CD4-positive, alpha-beta memory T cell (primary cell): ENCODE measurements around the gene NMNAT1. TPM values are rescaled to one million over a fixed set of nuclear protein-coding genes. Genes with fewer than 3 reads are reported as not detected.

Experiments
- CTCF ChIA-PET: fragments of 350-600 bp; sonication (Branson Sonifier 250); formaldehyde crosslinking; loops from one replicate; lab custom pipeline; 2021; ENCODE audit warnings: inconsistent platforms; ENCODE audit not compliant: partially characterized antibody; lab: Charles Lee
- POLR2A ChIA-PET: fragments of 350-600 bp; sonication (Branson Sonifier 250); formaldehyde crosslinking; loops from one replicate; lab custom pipeline; 2021; ENCODE audit not compliant: partially characterized antibody; lab: Charles Lee
- DNase-seq, 5 donors: peaks; one replicate each; pipeline versions ENCODE4 v3.0.0 to v3.0.0-alpha.2; 2020 to 2022; ENCODE audit warnings: mixed read lengths in 1 of 5
- H3K27ac ChIP-seq: one replicate; pipeline ENCODE4 v1.7.0; 2013; ENCODE audit warnings: low read depth, low read length
- H3K27me3 ChIP-seq: 2 replicates; pipeline ENCODE4 v1.7.0; 2013; ENCODE audit warnings: mild to moderate bottlenecking, low read length, moderate library complexity; ENCODE audit not compliant: insufficient read depth
- H3K36me3 ChIP-seq: 2 replicates; pipeline ENCODE4 v1.7.0; 2013; ENCODE audit warnings: mild to moderate bottlenecking, low read length, moderate library complexity; ENCODE audit not compliant: insufficient read depth
- H3K4me1 ChIP-seq: 2 replicates; pipeline ENCODE4 v1.7.0; 2013; ENCODE audit warnings: mild to moderate bottlenecking, low read length, moderate library complexity; ENCODE audit not compliant: insufficient read depth
- H3K4me3 ChIP-seq, 2 donors: one replicate each; pipeline ENCODE4 v1.7.0; 2013; ENCODE audit warnings: low read length in 2 of 2, mild to moderate bottlenecking in 1 of 2
- H3K9me3 ChIP-seq, 2 donors: one replicate each; pipeline ENCODE4 v1.7.0; 2013; ENCODE audit warnings: low read length in 2 of 2, control low read depth in 1 of 2; ENCODE audit not compliant: control insufficient read depth in 1 of 2
- H3K27ac Mint-ChIP-seq, 7 donors: one replicate each; pipeline ENCODE4 v1.8.0; 2020 to 2021; ENCODE audit warnings: mixed read lengths in 7 of 7, mild to moderate bottlenecking in 6 of 7, inconsistent platforms in 3 of 7, moderate library complexity in 3 of 7
- H3K27me3 Mint-ChIP-seq, 2 donors: one replicate each; pipeline ENCODE4 v1.8.0; 2020 to 2021; ENCODE audit warnings: mixed read lengths in 2 of 2
- H3K36me3 Mint-ChIP-seq, 2 donors: one replicate each; pipeline ENCODE4 v1.8.0; 2020 to 2021; ENCODE audit warnings: mixed read lengths in 2 of 2, inconsistent platforms in 1 of 2, mild to moderate bottlenecking in 1 of 2
- H3K4me1 Mint-ChIP-seq, 4 donors: one replicate each; pipeline ENCODE4 v1.8.0; 2020 to 2021; ENCODE audit warnings: mixed read lengths in 4 of 4, mild to moderate bottlenecking in 1 of 4
- H3K4me3 Mint-ChIP-seq, 8 donors: one replicate each; pipeline ENCODE4 v1.8.0; 2020 to 2021; ENCODE audit warnings: mixed read lengths in 8 of 8, mild to moderate bottlenecking in 7 of 8, moderate library complexity in 6 of 8, inconsistent platforms in 3 of 8
- H3K9me3 Mint-ChIP-seq, 8 donors: one replicate each; pipeline ENCODE4 v1.8.0; 2020 to 2021; ENCODE audit warnings: mixed read lengths in 8 of 8, mild to moderate bottlenecking in 5 of 8, inconsistent platforms in 3 of 8, moderate library complexity in 1 of 8
- intact Hi-C: fragments of 100-400 bp; cut with micrococcal nuclease; formaldehyde crosslinking; loops from one replicate; pipeline ENCODE4 v1.15.1; 2023
- polyA plus RNA-seq, 2 donors: library from polyadenylated mRNA; unstranded; fragments of 300-500 nt; fragmentation: Illumina TruSeq; gene quantifications; one replicate each; pipeline ENCODE4 v1.2.3, GENCODE V29; 2021
- total RNA-seq, 2 experiments: library from RNA; stranded (reverse); gene quantifications; one replicate each; pipeline ENCODE4 v1.2.3, GENCODE V29; 2021

The NMNAT1 gene
- total and polyA plus RNA-seq, 4 experiments from 2014 or later, result 0.57 to 6.7 (median 6.2) TPM

DNA sequence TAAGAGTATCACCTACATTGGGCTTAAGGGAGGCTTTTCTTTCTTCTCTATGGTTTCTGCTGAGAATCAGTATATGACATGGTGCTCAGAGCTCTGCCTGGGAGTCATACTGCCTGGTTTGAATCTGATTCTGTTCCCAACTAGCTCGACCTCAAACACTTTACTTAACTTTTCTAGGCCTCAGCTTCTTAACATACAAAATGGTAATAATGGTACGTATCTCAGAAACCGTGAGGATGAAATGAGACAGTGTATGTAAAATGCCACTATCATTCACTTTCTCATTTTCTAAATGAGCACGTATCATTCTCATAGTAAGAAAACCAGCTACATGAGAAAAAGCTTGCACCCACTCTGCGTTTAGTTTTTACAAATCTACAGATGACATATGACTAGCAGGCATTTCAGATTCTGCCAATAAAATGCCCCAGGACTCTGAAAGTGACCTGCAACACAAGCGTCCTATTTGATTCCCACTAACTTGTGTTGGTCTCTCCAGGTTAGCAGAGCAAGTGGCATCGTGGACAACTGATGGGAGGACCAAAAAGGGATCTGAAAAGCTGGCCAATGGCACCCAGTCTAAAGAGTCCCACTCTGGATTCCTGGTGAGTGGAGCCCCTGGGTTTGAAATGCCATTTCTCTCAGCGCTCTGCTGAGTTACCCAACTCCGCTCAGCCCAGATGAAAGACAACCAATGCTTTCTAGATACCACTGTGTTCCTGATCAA lies 39.3 kb upstream of the NMNAT1 start:
- H3K27ac Mint-ChIP-seq, result peak overlapping the region in 3 of 7 donors; percentile 50 to 76 (median 67)
- intact Hi-C loops, result no loop called here
- H3K9me3 Mint-ChIP-seq, result peaks cover 0 to 2% (median 0%) of the 10 kb centered on the region in 8 donors
- no peaks in the 10 kb centered on the region for H3K27me3 Mint-ChIP-seq
- no peaks in the 10 kb centered on the region for H3K36me3 Mint-ChIP-seq
- peaks cover 4% of the 10 kb centered on the region for H3K4me1 ChIP-seq
- peak overlapping the region in 2 of 8 donors; percentile 8 to 61 for H3K4me3 Mint-ChIP-seq
- no peaks in the 10 kb centered on the region for H3K27me3 ChIP-seq
- H3K27ac ChIP-seq, result no peak overlapping the region
- peaks cover 12 to 23% (median 18%) of the 10 kb centered on the region in 4 donors for H3K4me1 Mint-ChIP-seq
- H3K36me3 ChIP-seq, result no peaks in the 10 kb centered on the region
- H3K4me3 ChIP-seq, result no peak overlapping the region
- ChIA-PET CTCF (interaction anchor here (1.0 kb wide), 1 partner anchor 103 kb away, joined by 3 read pairs; no protein-coding TSS in a partner anchor), POLR2A (interaction anchor here (1.2 kb wide), 1 partner anchor 40 kb away, joined by 4 read pairs; the partner anchor contains the start of genes LZIC and NMNAT1)
- DNase-seq, result no peak
- no peaks in the 10 kb centered on the region for H3K9me3 ChIP-seq

DNA sequence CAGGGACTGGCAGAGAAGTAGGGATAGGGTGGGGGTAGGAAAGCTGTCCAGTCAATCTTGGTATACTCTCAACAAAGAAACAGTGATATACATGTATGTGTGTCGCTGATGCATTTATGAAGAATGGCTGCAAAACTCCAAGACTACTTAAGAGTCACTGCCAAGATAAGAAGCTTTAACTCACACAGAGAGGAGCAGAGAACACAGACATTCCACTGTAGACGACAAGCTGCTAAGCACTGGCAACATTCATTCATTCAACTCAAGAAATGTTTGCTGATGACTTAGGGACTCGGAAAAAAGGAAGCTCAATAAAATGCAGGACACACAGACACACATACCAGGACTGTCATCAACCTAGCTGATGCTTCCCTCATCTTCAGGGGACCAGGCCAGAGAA lies 38.7 kb upstream of the NMNAT1 start:
- peaks cover 0 to 2% of the 10 kb centered on the region in 2 donors for H3K36me3 Mint-ChIP-seq
- peaks cover 18 to 29% (median 24%) of the 10 kb centered on the region in 4 donors for H3K4me1 Mint-ChIP-seq
- Histone ChIP-seq H3K4me1 (peaks cover 10% of the 10 kb centered on the region), H3K4me3 (no peak overlapping the region), H3K9me3 (no peaks in the 10 kb centered on the region), H3K27ac (no peak overlapping the region), H3K27me3 (no peaks in the 10 kb centered on the region), H3K36me3 (no peaks in the 10 kb centered on the region)
- ChIA-PET CTCF (interaction anchor here (1.1 to 1.9 kb wide), 2 partner anchors 27 to 46 kb away, joined by 3 to 5 read pairs; no protein-coding TSS in a partner anchor), POLR2A (interaction anchor here (1.2 kb wide), 1 partner anchor 39 kb away, joined by 4 read pairs; the partner anchor contains the start of genes LZIC and NMNAT1)
- intact Hi-C loops, result no loop called here
- DNase-seq, result no peak
- no peaks in the 10 kb centered on the region for H3K27me3 Mint-ChIP-seq
- H3K27ac Mint-ChIP-seq, result peak overlapping the region in 2 of 7 donors; percentile 5 to 67
- H3K4me3 Mint-ChIP-seq, result peak overlapping the region in 2 of 8 donors; percentile 54 to 61
- peaks cover 0 to 2% (median 0%) of the 10 kb centered on the region in 8 donors for H3K9me3 Mint-ChIP-seq

DNA sequence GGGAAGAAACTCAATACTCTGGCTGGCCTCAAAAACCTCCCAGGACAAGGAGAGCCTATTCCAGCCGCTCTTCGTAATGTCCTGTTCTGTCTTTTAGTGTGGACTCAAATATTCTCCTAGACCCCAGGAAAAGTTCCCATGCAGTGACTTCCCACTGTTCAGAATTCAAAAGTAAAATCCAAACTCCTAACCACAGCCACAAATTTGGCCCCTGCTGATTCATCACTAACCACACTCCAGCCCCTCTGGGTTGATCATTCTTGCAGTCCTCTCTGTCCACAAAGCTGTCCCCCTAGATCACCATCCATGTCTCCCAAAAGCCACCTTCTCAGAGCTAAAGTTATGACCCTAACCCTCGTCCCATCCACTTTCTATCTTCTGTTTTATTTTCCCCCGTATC lies 38.3 kb upstream of the NMNAT1 start:
- Histone ChIP-seq H3K9me3 (no peaks in the 10 kb centered on the region), H3K27ac (no peak overlapping the region), H3K36me3 (no peaks in the 10 kb centered on the region), H3K4me3 (no peak overlapping the region), H3K4me1 (peaks cover 10% of the 10 kb centered on the region), H3K27me3 (no peaks in the 10 kb centered on the region)
- Mint-ChIP-seq H3K27ac (peak overlapping the region in 4 of 7 donors; percentile 5 to 62 (median 22)), H3K4me1 (peaks cover 19 to 29% (median 24%) of the 10 kb centered on the region in 4 donors), H3K36me3 (peaks cover 0 to 2% of the 10 kb centered on the region in 2 donors), H3K9me3 (peaks cover 0 to 2% (median 0%) of the 10 kb centered on the region in 8 donors), H3K4me3 (no peak overlapping the region), H3K27me3 (no peaks in the 10 kb centered on the region)
- ChIA-PET CTCF (interaction anchor here (1.1 to 1.9 kb wide), 2 partner anchors 28 to 46 kb away, joined by 3 to 5 read pairs; no protein-coding TSS in a partner anchor), POLR2A (no interaction called here)
- intact Hi-C loops, result no loop called here
- no peak for DNase-seq

DNA sequence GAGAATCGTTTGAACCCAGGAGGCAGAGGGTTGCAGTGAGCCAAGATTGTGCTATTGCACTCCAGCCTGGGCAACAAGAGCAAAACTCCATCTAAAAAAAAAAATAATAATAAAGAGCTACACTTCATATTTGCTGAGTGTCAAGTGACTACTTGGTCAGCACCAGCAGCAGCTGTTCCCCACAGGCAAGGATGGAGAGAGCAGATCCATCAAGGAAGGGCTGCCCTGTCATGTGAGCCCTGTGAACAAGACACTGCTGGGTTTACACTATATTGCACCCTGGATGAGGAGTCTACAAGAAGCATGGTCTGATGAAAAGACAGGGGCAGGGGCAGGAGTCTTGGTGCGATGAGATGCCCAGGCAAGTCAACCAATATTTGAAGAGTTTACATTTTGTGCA lies 36.8 kb upstream of the NMNAT1 start:
- Histone ChIP-seq H3K27ac (no peak overlapping the region), H3K4me1 (peaks cover 15% of the 10 kb centered on the region), H3K36me3 (no peaks in the 10 kb centered on the region), H3K27me3 (no peaks in the 10 kb centered on the region), H3K4me3 (no peak overlapping the region), H3K9me3 (no peaks in the 10 kb centered on the region)
- peaks cover 28 to 31% (median 29%) of the 10 kb centered on the region in 4 donors for H3K4me1 Mint-ChIP-seq
- H3K27me3 Mint-ChIP-seq, result no peaks in the 10 kb centered on the region
- DNase-seq, result no peak
- ChIA-PET CTCF (interaction anchor here (1.5 to 1.9 kb wide), 2 partner anchors 29 to 127 kb away, joined by 3 to 5 read pairs; no protein-coding TSS in a partner anchor), POLR2A (no interaction called here)
- peaks cover 0 to 2% (median 0%) of the 10 kb centered on the region in 8 donors for H3K9me3 Mint-ChIP-seq
- intact Hi-C loops, result no loop called here
- H3K36me3 Mint-ChIP-seq, result peaks cover 0 to 6% of the 10 kb centered on the region in 2 donors
- peak overlapping the region in 1 of 8 donors; percentile 48 for H3K4me3 Mint-ChIP-seq
- H3K27ac Mint-ChIP-seq, result peak overlapping the region in 2 of 7 donors; percentile 14 to 42

DNA sequence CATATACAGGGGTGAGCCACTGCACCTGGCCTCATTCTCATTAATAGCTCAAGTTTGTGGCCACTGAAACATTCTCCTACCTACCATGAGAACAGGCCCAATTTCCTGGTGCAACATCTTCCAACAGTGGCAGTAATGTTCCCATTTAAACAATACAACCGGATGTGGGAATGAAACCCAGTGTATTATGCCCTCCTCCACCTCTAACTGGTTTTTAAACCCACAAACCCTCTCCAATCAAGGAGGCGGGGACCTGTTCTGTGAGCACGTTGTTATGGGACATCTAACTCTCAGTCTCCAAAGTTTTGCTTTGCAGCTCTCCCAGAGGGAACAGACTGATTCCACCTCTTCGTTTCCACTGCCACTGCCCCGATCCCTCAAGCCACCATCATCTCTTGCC lies 35.8 kb upstream of the NMNAT1 start:
- Mint-ChIP-seq H3K36me3 (peaks cover 0 to 6% of the 10 kb centered on the region in 2 donors), H3K9me3 (peaks cover 0 to 2% (median 0%) of the 10 kb centered on the region in 8 donors), H3K27me3 (no peaks in the 10 kb centered on the region), H3K4me3 (peak overlapping the region in 3 of 8 donors; percentile 17 to 46 (median 24)), H3K4me1 (peaks cover 32 to 37% (median 35%) of the 10 kb centered on the region in 4 donors), H3K27ac (peak overlapping the region in 3 of 7 donors; percentile 2 to 69 (median 46))
- Histone ChIP-seq H3K9me3 (no peaks in the 10 kb centered on the region), H3K27me3 (no peaks in the 10 kb centered on the region), H3K4me1 (peaks cover 16% of the 10 kb centered on the region), H3K36me3 (no peaks in the 10 kb centered on the region), H3K4me3 (no peak overlapping the region), H3K27ac (no peak overlapping the region)
- no peak for DNase-seq
- ChIA-PET POLR2A (no interaction called here), CTCF (interaction anchor here (1.4 kb wide), 1 partner anchor 30 kb away, joined by 4 read pairs; no protein-coding TSS in a partner anchor)
- intact Hi-C loops, result no loop called here

DNA sequence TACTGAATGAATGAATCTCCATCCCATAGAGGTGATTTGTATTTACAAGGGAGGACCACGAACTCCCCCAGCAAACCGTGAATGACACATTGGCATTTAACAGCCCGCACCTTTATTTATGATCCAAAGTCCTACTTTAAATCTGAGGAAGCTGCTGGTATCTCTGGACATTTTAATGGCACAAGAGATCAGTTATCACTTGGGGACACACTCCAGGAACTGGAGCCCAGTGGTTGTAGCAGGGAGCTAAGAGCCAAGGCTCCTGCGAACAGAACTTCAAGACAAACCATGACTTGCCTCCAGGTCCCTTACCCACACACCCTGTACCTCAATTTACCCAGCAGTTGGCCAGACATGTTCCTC lies 34.4 kb upstream of the NMNAT1 start:
- peak overlapping the region in 1 of 2 donors; percentile 80 for H3K4me3 ChIP-seq
- Mint-ChIP-seq H3K27me3 (no peaks in the 10 kb centered on the region), H3K4me1 (peaks cover 31 to 39% (median 36%) of the 10 kb centered on the region in 4 donors), H3K27ac (peak overlapping the region; percentile 77 to 96 (median 92)), H3K4me3 (peak overlapping the region; percentile 90 to 99 (median 97)), H3K9me3 (peaks cover 0 to 2% (median 0%) of the 10 kb centered on the region in 8 donors), H3K36me3 (peaks cover 0 to 6% of the 10 kb centered on the region in 2 donors)
- intact Hi-C loops, result no loop called here
- ChIA-PET POLR2A (no interaction called here), CTCF (interaction anchor here (1.2 kb wide), 1 partner anchor 35 kb away, joined by 3 read pairs; the partner anchor contains the start of genes LZIC and NMNAT1)
- H3K36me3 ChIP-seq, result no peaks in the 10 kb centered on the region
- no peak overlapping the region for H3K27ac ChIP-seq
- H3K9me3 ChIP-seq, result no peaks in the 10 kb centered on the region
- no peaks in the 10 kb centered on the region for H3K27me3 ChIP-seq
- DNase-seq, result no peak
- H3K4me1 ChIP-seq, result peaks cover 16% of the 10 kb centered on the region
